HFFc6 (cell line): Measurements from ENCODE around the gene RIF1. TPM values are rescaled to one million over a fixed set of nuclear protein-coding genes. Genes with fewer than 3 reads are reported as not detected.

Experiments
- DNase-seq: peaks from one replicate; pipeline ENCODE4 v3.0.0-alpha.2; 2018
- H3K27ac Mint-ChIP-seq: 2 replicates; pipeline ENCODE4 v1.8.0; 2020; ENCODE audit warnings: mild to moderate bottlenecking, mixed read lengths
- H3K27me3 Mint-ChIP-seq: 2 replicates; pipeline ENCODE4 v1.8.0; 2021; ENCODE audit warnings: mild to moderate bottlenecking, moderate library complexity, mixed read lengths; ENCODE audit not compliant: insufficient read depth
- H3K36me3 Mint-ChIP-seq: 2 replicates; pipeline ENCODE4 v1.8.0; 2021; ENCODE audit warnings: low read depth, mixed read lengths
- H3K4me1 Mint-ChIP-seq: 2 replicates; pipeline ENCODE4 v1.8.0; 2020; ENCODE audit warnings: low read depth, mixed read lengths
- H3K4me3 Mint-ChIP-seq: 2 replicates; pipeline ENCODE4 v1.8.0; 2020; ENCODE audit warnings: mild to moderate bottlenecking, moderate library complexity, mixed read lengths
- H3K9me3 Mint-ChIP-seq: 2 replicates; pipeline ENCODE4 v1.8.0; 2020; ENCODE audit warnings: mild to moderate bottlenecking, mixed read lengths
- total RNA-seq, 6 experiments: library from RNA; stranded (reverse); fragmentation: NEBNext Ultra II Directional; extraction: Animal tissue kit (Norgen Biotek cat#: 25700); gene quantifications; 2 replicates in 1 of 6; 3 replicates in 5 of 6; pipeline ENCODE4 v1.2.3, GENCODE V29; 2021
- TF ChIP-seq, protein P1 (sequence below): fragments of 200-600 bp; sonication (generic); IDR thresholded peaks from 2 replicates; pipeline ENCODE4 v1.5.0; 2021; ENCODE audit warnings: antibody characterized with exemption, mild to moderate bottlenecking

Gene RIF1
- total RNA-seq, 6 experiments from 2014 or later: 26.3 to 34.1 (median 30.0) TPM

DNA sequence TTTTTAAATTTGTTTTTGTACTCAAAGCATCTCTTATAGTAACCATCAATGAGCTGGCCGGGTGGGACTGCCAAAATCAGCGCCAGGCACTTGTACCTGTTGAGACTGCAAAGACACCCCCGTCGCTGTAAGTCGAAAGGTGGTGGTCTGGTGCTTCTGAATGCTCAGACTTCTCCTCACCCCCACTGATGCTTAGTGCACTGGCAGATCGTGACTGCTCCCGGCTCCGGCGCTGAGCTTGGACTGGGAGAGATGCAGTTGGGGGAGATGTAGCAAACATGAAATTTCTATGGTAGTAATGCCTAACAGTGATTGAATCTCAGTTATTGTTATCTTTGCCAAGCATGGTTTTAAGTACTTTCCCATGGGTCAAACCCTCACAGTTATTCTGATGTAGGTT lies 80.6 kb downstream of the RIF1 start:
- H3K9me3 Mint-ChIP-seq: no peaks in the 10 kb centered on the region
- H3K4me3 Mint-ChIP-seq: no peak overlapping the region
- TF ChIP-seq, protein P1, sequence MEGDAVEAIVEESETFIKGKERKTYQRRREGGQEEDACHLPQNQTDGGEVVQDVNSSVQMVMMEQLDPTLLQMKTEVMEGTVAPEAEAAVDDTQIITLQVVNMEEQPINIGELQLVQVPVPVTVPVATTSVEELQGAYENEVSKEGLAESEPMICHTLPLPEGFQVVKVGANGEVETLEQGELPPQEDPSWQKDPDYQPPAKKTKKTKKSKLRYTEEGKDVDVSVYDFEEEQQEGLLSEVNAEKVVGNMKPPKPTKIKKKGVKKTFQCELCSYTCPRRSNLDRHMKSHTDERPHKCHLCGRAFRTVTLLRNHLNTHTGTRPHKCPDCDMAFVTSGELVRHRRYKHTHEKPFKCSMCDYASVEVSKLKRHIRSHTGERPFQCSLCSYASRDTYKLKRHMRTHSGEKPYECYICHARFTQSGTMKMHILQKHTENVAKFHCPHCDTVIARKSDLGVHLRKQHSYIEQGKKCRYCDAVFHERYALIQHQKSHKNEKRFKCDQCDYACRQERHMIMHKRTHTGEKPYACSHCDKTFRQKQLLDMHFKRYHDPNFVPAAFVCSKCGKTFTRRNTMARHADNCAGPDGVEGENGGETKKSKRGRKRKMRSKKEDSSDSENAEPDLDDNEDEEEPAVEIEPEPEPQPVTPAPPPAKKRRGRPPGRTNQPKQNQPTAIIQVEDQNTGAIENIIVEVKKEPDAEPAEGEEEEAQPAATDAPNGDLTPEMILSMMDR: no peak
- no peaks in the 10 kb centered on the region for H3K27me3 Mint-ChIP-seq
- H3K4me1 Mint-ChIP-seq: no peaks in the 10 kb centered on the region
- no peak overlapping the region for H3K27ac Mint-ChIP-seq
- H3K36me3 Mint-ChIP-seq: peaks cover 8% of the 10 kb centered on the region; the same call in 1 of the 2 replicates
- no peak for DNase-seq

DNA sequence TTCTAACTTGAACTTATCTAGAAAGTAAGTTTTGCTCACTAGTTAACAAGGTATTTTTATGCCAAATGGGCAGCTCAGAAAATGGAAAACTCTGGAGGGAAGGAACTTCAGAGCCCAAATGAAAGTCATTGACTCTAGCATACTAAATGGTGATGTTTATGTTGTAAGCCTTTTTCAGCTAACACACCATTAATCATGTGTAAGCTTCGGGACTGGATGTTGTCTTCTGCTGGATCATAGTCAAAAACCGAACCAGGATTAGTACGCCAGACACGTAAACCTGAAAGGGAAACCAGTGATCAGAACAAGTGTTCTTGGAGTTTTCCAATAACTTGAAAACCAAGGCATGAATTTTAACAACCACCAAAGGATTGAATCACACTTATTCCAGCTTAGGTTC lies 81.8 kb downstream of the RIF1 start:
- TF ChIP-seq, protein P1: no peak
- H3K27ac Mint-ChIP-seq: no peak overlapping the region
- H3K36me3 Mint-ChIP-seq: peaks cover 5% of the 10 kb centered on the region; the same call in 1 of the 2 replicates
- no peaks in the 10 kb centered on the region for H3K4me1 Mint-ChIP-seq
- DNase-seq: no peak
- H3K4me3 Mint-ChIP-seq: no peak overlapping the region
- H3K27me3 Mint-ChIP-seq: no peaks in the 10 kb centered on the region
- H3K9me3 Mint-ChIP-seq: no peaks in the 10 kb centered on the region

DNA sequence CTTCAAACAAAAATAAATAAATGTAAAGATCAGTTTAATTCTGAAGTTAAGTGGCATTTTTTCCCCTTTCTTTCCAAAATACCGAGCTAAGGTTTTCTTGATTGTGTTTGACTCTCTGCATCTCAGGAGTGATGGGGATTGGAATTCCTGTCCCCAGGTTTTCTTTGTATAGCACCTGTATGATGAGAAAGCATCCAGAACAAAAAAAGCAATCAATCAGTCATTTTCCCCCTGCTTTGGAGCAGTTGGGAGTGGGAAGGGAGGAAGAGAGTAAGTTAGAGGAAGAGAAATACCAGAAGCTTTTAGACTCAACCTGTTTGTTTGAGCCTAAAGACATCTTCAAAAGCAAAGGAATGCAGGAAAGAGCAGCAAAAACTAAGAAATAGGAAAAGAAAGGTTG lies 88.5 kb downstream of the RIF1 start:
- Mint-ChIP-seq H3K27me3 (no peaks in the 10 kb centered on the region), H3K9me3 (no peaks in the 10 kb centered on the region), H3K27ac (no peak overlapping the region), H3K36me3 (no peaks in the 10 kb centered on the region), H3K4me3 (no peak overlapping the region), H3K4me1 (no peaks in the 10 kb centered on the region)
- TF ChIP-seq, protein P1: no peak
- no peak for DNase-seq

DNA sequence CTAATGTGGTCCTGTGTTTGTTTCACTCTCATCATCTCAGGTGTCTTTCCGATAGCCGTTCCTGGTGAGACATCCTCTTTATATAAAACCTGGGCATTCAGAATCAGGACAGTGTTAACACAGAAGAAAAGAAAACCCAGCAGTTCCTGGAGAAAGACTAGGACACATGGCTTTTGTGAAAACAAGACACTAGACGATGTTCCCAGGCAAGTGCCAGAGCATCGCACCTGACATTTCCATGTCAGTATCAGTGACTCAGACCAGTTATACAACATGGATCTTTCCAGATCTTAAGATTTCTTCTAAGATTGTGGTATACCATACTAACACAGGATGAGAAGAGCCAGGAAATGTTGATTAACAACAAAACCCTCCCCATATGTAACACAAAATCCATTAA lies 96.5 kb downstream of the RIF1 start:
- TF ChIP-seq, protein P1: no peak
- H3K4me3 Mint-ChIP-seq: no peak overlapping the region
- no peaks in the 10 kb centered on the region for H3K9me3 Mint-ChIP-seq
- H3K36me3 Mint-ChIP-seq: no peaks in the 10 kb centered on the region
- H3K27ac Mint-ChIP-seq: no peak overlapping the region
- H3K4me1 Mint-ChIP-seq: no peaks in the 10 kb centered on the region
- no peaks in the 10 kb centered on the region for H3K27me3 Mint-ChIP-seq
- DNase-seq: no peak

DNA sequence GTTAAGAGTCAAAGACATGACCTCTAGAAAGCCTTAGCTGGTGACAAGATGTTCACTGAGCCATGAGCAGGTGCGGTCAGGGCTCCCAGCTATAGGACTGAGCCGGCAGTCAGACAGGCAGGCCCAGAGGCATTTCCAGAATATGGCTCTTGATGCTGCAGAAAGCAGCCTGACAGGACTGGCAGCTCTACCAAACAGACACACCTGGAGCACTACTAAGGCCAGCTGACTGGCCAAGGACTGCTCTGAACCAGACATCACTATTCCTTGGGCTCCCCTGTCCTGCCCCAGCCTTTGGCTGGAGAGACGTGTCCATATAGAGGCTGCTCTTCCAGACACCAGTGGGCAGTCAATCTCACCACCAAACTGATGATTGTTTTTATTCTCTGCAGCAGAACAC lies 98.8 kb downstream of the RIF1 start:
- no peak overlapping the region for H3K27ac Mint-ChIP-seq

More for the DNA sequence above, 98.8 kb downstream of the RIF1 start:
- no peak for DNase-seq
- H3K27me3 Mint-ChIP-seq: no peaks in the 10 kb centered on the region
- H3K9me3 Mint-ChIP-seq: no peaks in the 10 kb centered on the region
- H3K4me1 Mint-ChIP-seq: no peaks in the 10 kb centered on the region
- H3K4me3 Mint-ChIP-seq: no peak overlapping the region
- TF ChIP-seq, protein P1: no peak
- no peaks in the 10 kb centered on the region for H3K36me3 Mint-ChIP-seq
